Measurements from ENCODE around the gene HSD17B2. TPM values are rescaled to one million over a fixed set of nuclear protein-coding genes. Genes with fewer than 3 reads are reported as not detected.

The HSD17B2 gene
- total RNA-seq, 4 donors from 2014 or later = not detected

DNA sequence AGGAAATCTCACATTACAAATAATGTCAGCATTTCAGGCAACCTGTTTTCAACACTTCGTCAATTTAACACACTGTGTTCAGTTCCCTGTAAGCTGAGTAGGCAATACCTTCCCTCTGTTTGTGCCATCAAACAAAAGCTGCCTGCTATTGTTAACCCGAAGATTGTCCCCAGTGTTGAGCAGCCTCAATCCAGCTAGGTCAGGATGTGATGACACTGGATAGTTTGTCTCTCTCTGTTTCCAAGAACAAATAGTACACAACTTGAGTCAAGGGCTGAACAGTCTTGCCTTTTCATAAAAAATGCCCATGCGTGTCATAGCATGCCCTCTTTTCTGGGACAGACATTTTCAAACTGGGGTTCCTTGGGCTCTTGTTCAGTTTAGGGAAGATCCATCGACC is 36.4 kb downstream of the HSD17B2 start:
- intact Hi-C loops (cut with DNase I) = no loop called here
- Histone ChIP-seq H3K27me3 (no peaks in the 10 kb centered on the region), H3K36me3 (no peaks in the 10 kb centered on the region), H3K4me3 (replicated peaks in 1 of 3) (no peak overlapping the region), H3K9me3 (no peaks in the 10 kb centered on the region), H3K27ac (no peak overlapping the region), H3K4me1 (no peaks in the 10 kb centered on the region)
- no peak for DNase-seq
- 73% methylated on average over 4 of the region's 4 CpGs for WGBS, 2 donors
- no peak for TF ChIP-seq POLR2A (IDR thresholded peaks at IDR 0.05)
- TF ChIP-seq, protein P1, sequence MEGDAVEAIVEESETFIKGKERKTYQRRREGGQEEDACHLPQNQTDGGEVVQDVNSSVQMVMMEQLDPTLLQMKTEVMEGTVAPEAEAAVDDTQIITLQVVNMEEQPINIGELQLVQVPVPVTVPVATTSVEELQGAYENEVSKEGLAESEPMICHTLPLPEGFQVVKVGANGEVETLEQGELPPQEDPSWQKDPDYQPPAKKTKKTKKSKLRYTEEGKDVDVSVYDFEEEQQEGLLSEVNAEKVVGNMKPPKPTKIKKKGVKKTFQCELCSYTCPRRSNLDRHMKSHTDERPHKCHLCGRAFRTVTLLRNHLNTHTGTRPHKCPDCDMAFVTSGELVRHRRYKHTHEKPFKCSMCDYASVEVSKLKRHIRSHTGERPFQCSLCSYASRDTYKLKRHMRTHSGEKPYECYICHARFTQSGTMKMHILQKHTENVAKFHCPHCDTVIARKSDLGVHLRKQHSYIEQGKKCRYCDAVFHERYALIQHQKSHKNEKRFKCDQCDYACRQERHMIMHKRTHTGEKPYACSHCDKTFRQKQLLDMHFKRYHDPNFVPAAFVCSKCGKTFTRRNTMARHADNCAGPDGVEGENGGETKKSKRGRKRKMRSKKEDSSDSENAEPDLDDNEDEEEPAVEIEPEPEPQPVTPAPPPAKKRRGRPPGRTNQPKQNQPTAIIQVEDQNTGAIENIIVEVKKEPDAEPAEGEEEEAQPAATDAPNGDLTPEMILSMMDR (IDR thresholded peaks at IDR 0.05) = no peak

DNA sequence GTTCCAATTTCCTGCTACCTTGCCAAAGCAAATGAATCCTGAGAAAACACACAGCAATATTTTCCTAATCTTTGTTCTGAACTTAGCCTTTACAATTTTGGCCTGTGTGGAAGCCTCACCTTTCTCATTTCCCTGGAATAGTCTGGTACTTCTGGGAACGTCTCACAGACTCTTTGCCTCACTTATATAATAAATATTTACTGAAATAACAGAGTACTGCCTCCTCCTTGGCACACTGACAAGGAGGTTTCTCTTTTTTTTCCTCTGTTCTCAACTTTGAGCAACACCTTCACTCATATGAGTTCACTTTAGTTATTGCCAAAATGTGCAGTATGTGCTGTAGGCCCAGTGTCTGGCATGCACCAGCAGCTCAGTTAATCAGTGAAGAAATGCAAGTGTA is 37.3 kb downstream of the HSD17B2 start:
- H3K27me3 ChIP-seq = no peaks in the 10 kb centered on the region
- H3K9me3 ChIP-seq = no peaks in the 10 kb centered on the region
- intact Hi-C loops (cut with DNase I) = no loop called here
- H3K36me3 ChIP-seq = no peaks in the 10 kb centered on the region
- H3K4me3 ChIP-seq (replicated peaks in 1 of 3) = no peak overlapping the region
- no peak overlapping the region for H3K27ac ChIP-seq
- TF ChIP-seq POLR2A (IDR thresholded peaks at IDR 0.05) = no peak
- TF ChIP-seq, protein P1 (IDR thresholded peaks at IDR 0.05) = no peak
- H3K4me1 ChIP-seq = no peaks in the 10 kb centered on the region
- no peak for DNase-seq
- WGBS, 2 donors = 25 to 30% methylated on average over 1 of the region's 1 CpG

DNA sequence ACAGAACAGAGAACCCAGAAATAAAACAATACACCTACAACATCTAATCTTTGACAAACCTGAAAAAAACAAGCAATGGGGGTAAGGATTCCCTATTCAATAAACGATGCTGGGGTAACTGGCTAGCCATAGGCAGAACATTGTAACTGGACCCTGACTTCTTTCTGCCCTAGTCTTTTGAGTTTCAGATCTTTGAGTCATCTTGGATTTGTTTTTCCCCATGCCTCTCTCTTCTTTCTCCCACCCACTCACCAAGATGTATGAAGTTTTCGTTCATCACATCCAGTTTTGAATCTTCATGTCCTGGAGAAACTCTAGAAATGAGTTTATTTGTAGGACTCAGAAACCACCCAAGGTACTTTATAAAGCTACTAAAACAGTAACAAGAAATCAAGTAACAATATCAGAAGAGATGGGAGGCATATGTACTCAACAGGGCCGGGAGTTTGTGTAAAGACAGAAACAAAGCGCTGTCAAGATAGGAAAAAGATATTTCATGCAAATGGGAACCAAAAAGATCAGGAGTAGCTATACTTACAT is 39.0 kb downstream of the HSD17B2 start:
- WGBS, 2 donors = 87% methylated on average over 4 of the region's 4 CpGs
- H3K4me1 ChIP-seq = no peaks in the 10 kb centered on the region
- TF ChIP-seq POLR2A (IDR thresholded peaks at IDR 0.05) = no peak
- TF ChIP-seq, protein P1 (IDR thresholded peaks at IDR 0.05) = no peak
- H3K27ac ChIP-seq = no peak overlapping the region
- H3K4me3 ChIP-seq (replicated peaks in 1 of 3) = no peak overlapping the region
- H3K36me3 ChIP-seq = no peaks in the 10 kb centered on the region
- intact Hi-C loops (cut with DNase I) = no loop called here
- DNase-seq = no peak
- H3K27me3 ChIP-seq = no peaks in the 10 kb centered on the region
- H3K9me3 ChIP-seq = no peaks in the 10 kb centered on the region

DNA sequence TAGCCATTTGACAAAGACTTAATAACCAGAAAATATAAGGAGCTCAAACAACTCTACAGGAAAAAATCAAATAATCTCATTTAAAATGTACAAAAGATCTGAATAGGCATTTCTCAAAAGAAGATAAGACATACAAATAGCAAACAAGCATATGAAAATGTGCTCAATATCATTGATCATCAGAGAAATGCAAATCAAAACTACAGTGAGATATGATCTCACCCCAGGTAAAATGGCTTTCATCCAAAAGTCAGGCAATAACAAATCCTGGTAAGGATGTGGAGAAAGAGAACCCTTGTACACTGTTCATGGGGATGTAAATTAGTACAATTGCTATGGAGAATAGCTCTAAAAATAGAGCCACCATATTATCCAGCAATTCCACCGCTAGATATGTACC is 43.1 kb downstream of the HSD17B2 start:
- H3K36me3 ChIP-seq = no peaks in the 10 kb centered on the region
- no peak for DNase-seq
- intact Hi-C loops (cut with DNase I) = no loop called here

DNA sequence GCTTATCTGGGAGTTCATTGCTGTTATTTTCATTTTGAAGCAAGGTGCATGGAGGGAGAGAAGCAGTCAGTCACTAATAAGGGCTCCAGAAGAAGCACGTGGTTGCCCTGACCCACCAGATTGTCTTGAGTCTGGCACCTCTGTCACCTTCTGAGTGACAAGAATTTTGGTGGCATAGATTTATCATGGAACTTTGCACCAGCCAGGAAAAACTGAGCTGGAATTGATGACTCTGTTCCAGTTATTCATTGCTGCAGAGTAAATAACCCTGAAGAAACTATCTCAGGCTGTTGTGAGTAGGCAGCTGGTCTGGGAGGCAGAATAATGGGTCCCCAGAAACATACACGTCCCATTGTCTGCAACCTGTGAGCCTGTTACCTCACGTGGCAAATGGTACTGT is 44.8 kb downstream of the HSD17B2 start:
- H3K27ac ChIP-seq = no peak overlapping the region
- no peaks in the 10 kb centered on the region for H3K36me3 ChIP-seq
- no peaks in the 10 kb centered on the region for H3K4me1 ChIP-seq
- intact Hi-C loops (cut with DNase I) = no loop called here
- H3K9me3 ChIP-seq = no peaks in the 10 kb centered on the region
- H3K27me3 ChIP-seq = no peaks in the 10 kb centered on the region
- DNase-seq = no peak
- H3K4me3 ChIP-seq (replicated peaks in 1 of 3) = no peak overlapping the region
- no peak for TF ChIP-seq POLR2A (IDR thresholded peaks at IDR 0.05)
- TF ChIP-seq, protein P1 (IDR thresholded peaks at IDR 0.05) = no peak
- WGBS, 2 donors = 74 to 81% methylated on average over 3 of the region's 3 CpGs

More for the DNA sequence above, 43.1 kb downstream of the HSD17B2 start:
- no peak overlapping the region for H3K4me3 ChIP-seq (replicated peaks in 1 of 3)
- no peak overlapping the region for H3K27ac ChIP-seq
- H3K4me1 ChIP-seq = no peaks in the 10 kb centered on the region
- no peaks in the 10 kb centered on the region for H3K27me3 ChIP-seq
- WGBS, 2 donors = 79 to 86% methylated on average over 1 of the region's 1 CpG
- no peaks in the 10 kb centered on the region for H3K9me3 ChIP-seq
- TF ChIP-seq, protein P1 (IDR thresholded peaks at IDR 0.05) = no peak
- no peak for TF ChIP-seq POLR2A (IDR thresholded peaks at IDR 0.05)
